Sigmoid colon (tissue), 7 donors: ENCODE results near the gene OLFML2B. TPM values are rescaled to one million over a fixed set of nuclear protein-coding genes. Genes with fewer than 3 reads are reported as not detected.
"Not testable (repeated sequence)": the region's sequence is repeated elsewhere in the genome, so short reads cannot be mapped to it uniquely, and the experiment has no call there.

Source experiments
- DNase-seq: peaks from one replicate; pipeline ENCODE4 v3.0.0-alpha.2; 2019
- H3K27ac ChIP-seq, 4 donors: fragments of 200-600 bp; sonication (generic); one replicate each; pipeline ENCODE4 v1.5.1; 2016 to 2019; ENCODE audit warnings: mild to moderate bottlenecking in 1 of 4
- H3K27me3 ChIP-seq, 3 donors: fragments of 200-600 bp; sonication (generic); one replicate each; pipeline ENCODE4 v1.5.1; 2019; ENCODE audit warnings: mild to moderate bottlenecking in 1 of 3
- H3K36me3 ChIP-seq, 4 donors: fragments of 200-600 bp; sonication (generic); one replicate each; pipeline ENCODE4 v1.5.1; 2016 to 2019
- H3K4me1 ChIP-seq, 4 donors: fragments of 200-600 bp; sonication (generic); one replicate each; pipeline ENCODE4 v1.5.1; 2017 to 2019
- H3K4me3 ChIP-seq, 4 donors: fragments of 200-600 bp; sonication (generic); one replicate each; pipeline ENCODE4 v1.5.1; 2017 to 2019; ENCODE audit warnings: mild to moderate bottlenecking in 2 of 4, moderate library complexity in 1 of 4
- H3K9me3 ChIP-seq, 4 donors: fragments of 200-600 bp in 3 of 4; sonication (generic) in 3 of 4; one replicate each; pipeline versions ENCODE4 v1.5.1 to v1.6.1; 2013 to 2019
- EP300 ChIP-seq, 4 donors: sonication (generic); formaldehyde crosslinking; IDR thresholded peaks; one replicate each; pipeline ENCODE4 v1.6.1; 2017; ENCODE audit warnings: antibody characterized with exemption in 4 of 4
- POLR2A ChIP-seq, 2 donors: fragments of 450-650 bp; IDR thresholded peaks; one replicate each; pipeline ENCODE4 v1.6.1; 2016; ENCODE audit warnings: antibody characterized with exemption in 2 of 2, mild to moderate bottlenecking in 2 of 2, moderate library complexity in 2 of 2
- POLR2AphosphoS5 ChIP-seq, 4 donors: sonication (generic); formaldehyde crosslinking; IDR thresholded peaks; one replicate each; pipeline ENCODE4 v1.6.1; 2017; ENCODE audit warnings: antibody characterized with exemption in 4 of 4
- WGBS, 2 donors: extraction: QIAGEN DNeasy Blood & Tissue Kit; methylation state at CpG; one replicate each; pipeline ENCODE4 v1.1.7; 2013; 5-methylcytosine and 5-hydroxymethylcytosine counted together
- intact Hi-C: fragments of 100-400 bp; cut with DNase I; formaldehyde crosslinking; loops from one replicate; pipeline ENCODE4 v1.15.1; 2023
- polyA plus RNA-seq, 3 donors: library from polyadenylated mRNA; stranded (reverse); fragments of 200-250 nt; gene quantifications; one replicate each; pipeline ENCODE4 v1.2.3, GENCODE V29; 2013
- total RNA-seq, 4 donors: library from RNA; depleted of rRNA; stranded (reverse); fragments of >200 nt; gene quantifications; one replicate each; pipeline ENCODE4 v1.1.0, GENCODE V29; 2016
- TF ChIP-seq, protein P1 (sequence below), 4 experiments: fragments of 450-650 bp in 3 of 4; fragments of 200-600 bp in 1 of 4; IDR thresholded peaks; one replicate each; pipeline ENCODE4 v1.5.1; 2016 to 2019; ENCODE audit warnings: antibody characterized with exemption in 4 of 4, mild to moderate bottlenecking in 3 of 4, moderate library complexity in 2 of 4
- donor health status: healthy with polysubstance abuse.
- donor health status: Bipolar disorder and iron deficiency.
- donor health status: healthy.

Gene OLFML2B
- total and polyA plus RNA-seq, 7 donors, result 1.2 to 27.4 (median 14.3) TPM

DNA sequence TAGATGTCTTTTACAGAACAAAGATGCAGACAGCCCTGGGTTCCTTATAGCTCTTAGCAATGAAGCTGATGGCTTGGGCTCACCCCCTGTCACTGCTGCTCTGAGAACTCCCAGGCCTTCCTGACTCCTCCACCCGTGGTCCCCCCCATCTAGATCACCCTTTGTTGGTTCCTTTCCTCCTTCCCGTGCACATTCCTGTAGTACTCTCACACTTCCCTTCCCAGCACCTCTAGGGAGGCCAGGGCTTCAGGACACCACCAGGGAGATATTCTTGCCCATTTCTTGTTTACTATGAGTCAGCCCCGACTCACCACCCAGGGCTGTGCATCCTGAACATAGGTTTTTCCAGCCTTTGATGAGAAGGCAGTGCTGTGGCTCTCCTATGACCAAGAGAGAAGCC lies 31.4 kb upstream of the OLFML2B start:
- WGBS, 2 donors, result 67 to 74% methylated on average over 3 of the region's 3 CpGs
- no peaks in the 10 kb centered on the region for H3K27me3 ChIP-seq
- TF ChIP-seq, protein P1, sequence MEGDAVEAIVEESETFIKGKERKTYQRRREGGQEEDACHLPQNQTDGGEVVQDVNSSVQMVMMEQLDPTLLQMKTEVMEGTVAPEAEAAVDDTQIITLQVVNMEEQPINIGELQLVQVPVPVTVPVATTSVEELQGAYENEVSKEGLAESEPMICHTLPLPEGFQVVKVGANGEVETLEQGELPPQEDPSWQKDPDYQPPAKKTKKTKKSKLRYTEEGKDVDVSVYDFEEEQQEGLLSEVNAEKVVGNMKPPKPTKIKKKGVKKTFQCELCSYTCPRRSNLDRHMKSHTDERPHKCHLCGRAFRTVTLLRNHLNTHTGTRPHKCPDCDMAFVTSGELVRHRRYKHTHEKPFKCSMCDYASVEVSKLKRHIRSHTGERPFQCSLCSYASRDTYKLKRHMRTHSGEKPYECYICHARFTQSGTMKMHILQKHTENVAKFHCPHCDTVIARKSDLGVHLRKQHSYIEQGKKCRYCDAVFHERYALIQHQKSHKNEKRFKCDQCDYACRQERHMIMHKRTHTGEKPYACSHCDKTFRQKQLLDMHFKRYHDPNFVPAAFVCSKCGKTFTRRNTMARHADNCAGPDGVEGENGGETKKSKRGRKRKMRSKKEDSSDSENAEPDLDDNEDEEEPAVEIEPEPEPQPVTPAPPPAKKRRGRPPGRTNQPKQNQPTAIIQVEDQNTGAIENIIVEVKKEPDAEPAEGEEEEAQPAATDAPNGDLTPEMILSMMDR (IDR thresholded peaks at IDR 0.05), result no peak
- TF ChIP-seq POLR2AphosphoS5 (IDR thresholded peaks at IDR 0.05), result no peak
- no peak for TF ChIP-seq EP300 (IDR thresholded peaks at IDR 0.05)
- TF ChIP-seq POLR2A (IDR thresholded peaks at IDR 0.05), result no peak
- H3K9me3 ChIP-seq, result no peaks in the 10 kb centered on the region
- H3K4me3 ChIP-seq, result no peak overlapping the region
- no peak overlapping the region for H3K27ac ChIP-seq
- no peak for DNase-seq
- intact Hi-C loops, result no loop called here
- no peaks in the 10 kb centered on the region for H3K36me3 ChIP-seq
- H3K4me1 ChIP-seq, result peaks cover 0 to 6% (median 0%) of the 10 kb centered on the region in 4 donors

DNA sequence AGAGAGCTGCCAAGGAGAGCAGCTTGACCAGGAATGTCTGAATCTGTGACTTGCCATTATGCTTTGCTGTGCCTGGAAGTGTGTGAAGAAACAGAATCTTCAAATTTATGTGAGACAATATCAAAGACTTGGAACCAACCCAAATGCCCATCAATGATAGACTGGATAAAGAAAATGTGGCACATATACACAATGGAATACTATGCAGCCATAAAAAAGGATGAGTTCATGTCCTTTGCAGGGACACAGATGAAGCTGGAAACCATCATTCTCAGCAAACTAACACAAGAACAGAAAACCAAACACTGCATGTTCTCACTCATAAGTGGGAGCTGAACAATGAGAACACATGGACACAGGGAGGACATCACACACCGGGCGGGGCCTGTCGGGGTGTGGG lies 30.3 kb upstream of the OLFML2B start:
- H3K27ac ChIP-seq, H3K27me3 ChIP-seq, DNase-seq, H3K9me3 ChIP-seq, H3K36me3 ChIP-seq, H3K4me3 ChIP-seq, intact Hi-C loops, H3K4me1 ChIP-seq: not testable (repeated sequence)
- 93 to 94% methylated on average over 3 of the region's 3 CpGs for WGBS, 2 donors

DNA sequence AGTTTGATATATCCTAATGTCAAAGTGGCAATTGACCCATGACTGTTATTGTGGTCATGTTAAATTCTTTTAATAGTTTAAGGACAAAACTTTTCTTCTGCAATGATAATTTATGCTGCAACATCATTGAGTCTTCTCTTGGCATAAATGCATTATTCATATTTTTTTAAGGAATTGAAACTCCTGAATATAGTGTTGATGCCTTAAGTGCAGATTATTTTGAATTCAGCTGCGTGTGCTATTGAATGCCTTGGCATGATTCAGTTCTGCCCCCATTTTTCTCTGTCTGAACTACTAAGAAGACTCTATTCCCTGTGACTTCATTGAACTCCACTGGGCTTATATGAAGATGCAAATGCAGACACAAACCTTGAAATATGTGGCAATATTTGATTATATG lies 23.3 kb upstream of the OLFML2B start:
- WGBS, 2 donors, result 65 to 85% methylated on average over 1 of the region's 1 CpG
- intact Hi-C loops, result no loop called here
- H3K27me3 ChIP-seq, result no peaks in the 10 kb centered on the region

DNA sequence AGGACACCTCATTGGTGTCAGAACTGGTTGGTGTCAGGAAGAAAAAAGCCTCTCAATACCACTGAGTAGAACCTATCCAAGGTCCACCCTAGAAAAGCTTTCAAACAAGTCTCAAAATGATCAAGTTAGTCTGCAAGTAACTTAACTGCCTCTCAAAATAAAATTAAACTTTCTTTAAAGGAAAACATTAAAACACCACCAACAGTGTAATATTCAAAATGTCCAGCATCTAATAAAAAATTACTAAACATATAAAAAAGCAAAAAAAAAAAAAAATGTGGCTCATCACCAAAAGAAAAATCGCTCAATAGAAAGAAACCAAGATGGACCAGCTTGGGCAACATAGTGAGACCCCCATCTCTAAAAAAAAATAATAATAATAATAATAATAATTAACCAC lies 18.7 kb upstream of the OLFML2B start:
- Histone ChIP-seq H3K4me3 (no peak overlapping the region), H3K9me3 (no peaks in the 10 kb centered on the region), H3K36me3 (no peaks in the 10 kb centered on the region), H3K27me3 (no peaks in the 10 kb centered on the region), H3K27ac (no peak overlapping the region), H3K4me1 (peaks cover 0 to under 1% (median 0%) of the 10 kb centered on the region in 4 donors)
- no peak for DNase-seq
- intact Hi-C loops, result no loop called here
- TF ChIP-seq, protein P1 (IDR thresholded peaks at IDR 0.05), result no peak
- TF ChIP-seq POLR2AphosphoS5 (IDR thresholded peaks at IDR 0.05) (no peak), EP300 (IDR thresholded peaks at IDR 0.05) (no peak), POLR2A (IDR thresholded peaks at IDR 0.05) (no peak)
- WGBS, 2 donors, result 89 to 90% methylated on average over 1 of the region's 1 CpG

More for the DNA sequence above, 23.3 kb upstream of the OLFML2B start:
- Histone ChIP-seq H3K4me1 (no peaks in the 10 kb centered on the region), H3K27ac (no peak overlapping the region), H3K4me3 (no peak overlapping the region), H3K9me3 (no peaks in the 10 kb centered on the region), H3K36me3 (no peaks in the 10 kb centered on the region)
- DNase-seq, result no peak
- TF ChIP-seq POLR2A (IDR thresholded peaks at IDR 0.05) (no peak), EP300 (IDR thresholded peaks at IDR 0.05) (no peak), POLR2AphosphoS5 (IDR thresholded peaks at IDR 0.05) (no peak)
- TF ChIP-seq, protein P1 (IDR thresholded peaks at IDR 0.05), result no peak

DNA sequence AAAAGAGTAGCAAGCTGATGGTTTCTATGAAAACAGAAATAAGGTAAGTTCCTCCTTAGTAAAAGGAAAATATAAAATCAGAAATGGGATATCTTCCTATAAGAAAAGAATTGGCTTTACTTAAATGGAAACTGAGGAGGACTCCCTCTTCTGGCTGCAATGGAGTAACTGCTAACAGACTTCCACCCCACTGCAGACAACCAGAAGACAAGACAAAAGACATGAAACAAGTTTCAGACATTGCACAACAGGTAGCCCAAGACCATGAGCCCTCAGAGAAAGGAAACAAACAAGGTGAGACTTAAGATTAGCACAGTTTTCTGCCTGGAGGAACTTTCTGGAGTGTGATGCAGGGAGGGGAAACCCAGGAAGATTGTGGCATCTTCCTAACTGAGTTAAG lies 17.0 kb upstream of the OLFML2B start:
- Histone ChIP-seq H3K27ac (no peak overlapping the region), H3K4me1 (peaks cover 0 to 9% (median 0%) of the 10 kb centered on the region in 4 donors), H3K36me3 (no peaks in the 10 kb centered on the region), H3K27me3 (no peaks in the 10 kb centered on the region), H3K9me3 (no peaks in the 10 kb centered on the region), H3K4me3 (no peak overlapping the region)
- TF ChIP-seq, protein P1 (IDR thresholded peaks at IDR 0.05), result no peak
- TF ChIP-seq EP300 (IDR thresholded peaks at IDR 0.05) (no peak), POLR2A (IDR thresholded peaks at IDR 0.05) (no peak), POLR2AphosphoS5 (IDR thresholded peaks at IDR 0.05) (no peak)
- no peak for DNase-seq
- intact Hi-C loops, result no loop called here
